Neuronal stem cell (in vitro differentiated cells): Measurements from ENCODE around the gene CHI3L1.

ENCODE experiments used
- DNase-seq: peaks from one replicate; pipeline ENCODE4 v3.0.0-alpha.2; 2013; ENCODE audit warnings: low spot score
- H2AFZ ChIP-seq: one replicate; pipeline ENCODE4 v1.6.1; 2013; ENCODE audit warnings: mild to moderate bottlenecking, low read length, inconsistent platforms
- H2AK5ac ChIP-seq: 2 replicates; pipeline ENCODE4 v1.6.1; 2013; ENCODE audit warnings: low read depth, mild to moderate bottlenecking, inconsistent platforms, low read length, moderate library complexity, mixed read lengths
- H2BK120ac ChIP-seq: 2 replicates; pipeline ENCODE4 v1.6.1; 2013; ENCODE audit warnings: low read depth, mild to moderate bottlenecking, inconsistent platforms, low read length, moderate library complexity, mixed read lengths
- H2BK12ac ChIP-seq: one replicate; pipeline ENCODE4 v1.6.1; 2013; ENCODE audit warnings: low read length, inconsistent platforms
- H2BK15ac ChIP-seq: 2 replicates; pipeline ENCODE4 v1.6.1; 2013; ENCODE audit warnings: mild to moderate bottlenecking, low read length, inconsistent platforms, mixed read lengths
- H2BK5ac ChIP-seq: one replicate; pipeline ENCODE4 v1.6.1; 2013; ENCODE audit warnings: inconsistent platforms, mild to moderate bottlenecking, low read length, moderate library complexity
- H3K14ac ChIP-seq: one replicate; pipeline ENCODE4 v1.6.1; 2013; ENCODE audit warnings: low read length, inconsistent platforms
- H3K18ac ChIP-seq: 2 replicates; pipeline ENCODE4 v1.6.1; 2013; ENCODE audit warnings: low read length, inconsistent platforms
- H3K23ac ChIP-seq: 2 replicates; pipeline ENCODE4 v1.6.1; 2013; ENCODE audit warnings: low read depth, mild to moderate bottlenecking, mixed read lengths, low read length, inconsistent platforms; ENCODE audit not compliant: poor library complexity
- H3K27ac ChIP-seq: replicated peaks from 3 replicates; pipeline ENCODE4 v1.5.1; 2013; ENCODE audit warnings: low read length, inconsistent platforms
- H3K27me3 ChIP-seq, 3 experiments: 2 replicates each; pipeline ENCODE4 v1.6.1; 2013; ENCODE audit warnings: low read length in 3 of 3, mild to moderate bottlenecking in 2 of 3, inconsistent platforms in 1 of 3, low read depth in 1 of 3, mixed read lengths in 1 of 3, moderate library complexity in 1 of 3; ENCODE audit not compliant: control insufficient read depth in 3 of 3, insufficient read depth in 3 of 3
- H3K36me3 ChIP-seq, 2 donors: replicated peaks in 1 of 2; 2 replicates each; pipeline ENCODE4 v1.6.1; 2013; ENCODE audit warnings: low read length in 2 of 2; ENCODE audit not compliant: control insufficient read depth in 2 of 2, insufficient read depth in 2 of 2
- H3K4ac ChIP-seq: 2 replicates; pipeline ENCODE4 v1.6.1; 2013; ENCODE audit warnings: inconsistent platforms, mild to moderate bottlenecking, low read length, moderate library complexity
- H3K4me1 ChIP-seq, 2 donors: 1 replicate in 1 of 2; 2 replicates in 1 of 2; pipeline ENCODE4 v1.6.1; 2013; ENCODE audit warnings: low read length in 2 of 2, low read depth in 1 of 2; ENCODE audit not compliant: control insufficient read depth in 2 of 2, insufficient read depth in 1 of 2
- H3K4me2 ChIP-seq: one replicate; pipeline ENCODE4 v1.6.1; 2013; ENCODE audit warnings: mild to moderate bottlenecking, low read length, inconsistent platforms; ENCODE audit not compliant: insufficient read depth, poor library complexity, severe bottlenecking
- H3K4me3 ChIP-seq, 2 donors: 2 replicates each; pipeline ENCODE4 v1.5.1; 2013; ENCODE audit warnings: low read length in 2 of 2, mild to moderate bottlenecking in 2 of 2, inconsistent platforms in 1 of 2, moderate library complexity in 1 of 2
- H3K79me1 ChIP-seq: one replicate; pipeline ENCODE4 v1.6.1; 2013; ENCODE audit warnings: low read depth, mild to moderate bottlenecking, inconsistent platforms, low read length, moderate library complexity
- H3K9ac ChIP-seq: one replicate; pipeline ENCODE4 v1.6.1; 2013; ENCODE audit warnings: mild to moderate bottlenecking, low read depth, low read length, inconsistent platforms; ENCODE audit not compliant: poor library complexity
- H3K9me3 ChIP-seq, 2 donors: replicated peaks in 1 of 2; 2 replicates each; pipeline versions ENCODE3 to v1.6.1; 2013; ENCODE audit warnings: low read length in 2 of 2, mild to moderate bottlenecking in 2 of 2, inconsistent platforms in 1 of 2, low read depth in 1 of 2, mixed read lengths in 1 of 2, moderate library complexity in 1 of 2; ENCODE audit not compliant: control insufficient read depth in 2 of 2, insufficient read depth in 1 of 2
- H4K8ac ChIP-seq: one replicate; pipeline ENCODE4 v1.6.1; 2013; ENCODE audit warnings: low read depth, mild to moderate bottlenecking, inconsistent platforms, low read length, moderate library complexity
- H4K91ac ChIP-seq: one replicate; pipeline ENCODE4 v1.6.1; 2013; ENCODE audit warnings: low read length, low read depth, mild to moderate bottlenecking, inconsistent platforms; ENCODE audit not compliant: poor library complexity
- WGBS, 2 donors: extraction: QIAGEN DNeasy Blood & Tissue Kit; methylation state at CpG; one replicate each; pipeline ENCODE4 v1.1.7; 2013; ENCODE audit warnings: missing lambda C conversion rate in 2 of 2, mixed read lengths in 1 of 2; ENCODE audit not compliant: insufficient read length in 2 of 2, insufficient replicate concordance in 1 of 2; ENCODE audit errors: extremely low coverage in 2 of 2; 5-methylcytosine and 5-hydroxymethylcytosine counted together

The CHI3L1 gene

GRCh38 chr1:203197625-203198024 is 11.1 kb upstream of the CHI3L1 start:
- Histone ChIP-seq H3K23ac (no peak overlapping the region), H4K8ac (no peak overlapping the region), H3K4me1 (peaks cover 3% of the 10 kb centered on the region in 2 donors), H3K9ac (no peak overlapping the region), H3K4me2 (no peak overlapping the region), H3K4me3 (no peak overlapping the region), H3K14ac (no peak overlapping the region), H2AK5ac (no peak overlapping the region), H2BK120ac (no peak overlapping the region), H2BK12ac (no peak overlapping the region), H4K91ac (no peak overlapping the region), H3K4ac (no peak overlapping the region), H3K27me3 (peaks cover 0 to 7% (median 0%) of the 10 kb centered on the region in 3 experiments), H2BK5ac (no peak overlapping the region), H3K18ac (no peak overlapping the region), H3K9me3 (no peaks in the 10 kb centered on the region), H2BK15ac (no peak overlapping the region), H3K79me1 (no peaks in the 10 kb centered on the region), H3K36me3 (no peaks in the 10 kb centered on the region), H2AFZ (no peak overlapping the region), H3K27ac (no peak overlapping the region)
- no CpG with 5 or more reads among the region's 3 CpGs for WGBS, 2 donors
- DNase-seq, result no peak

- peaks cover 0 to 7% (median 0%) of the 10 kb centered on the region in 3 experiments for H3K27me3 ChIP-seq
- peaks cover 3% of the 10 kb centered on the region in 2 donors for H3K4me1 ChIP-seq
- H2AK5ac ChIP-seq, result no peak overlapping the region
- no peak overlapping the region for H3K14ac ChIP-seq
- H2BK120ac ChIP-seq, result no peak overlapping the region
- no peaks in the 10 kb centered on the region for H3K36me3 ChIP-seq
- no peak overlapping the region for H4K8ac ChIP-seq
- no peak overlapping the region for H4K91ac ChIP-seq
- H3K9me3 ChIP-seq, result no peaks in the 10 kb centered on the region
- WGBS, 2 donors, result no CpG with 5 or more reads among the region's 3 CpGs
- H3K4ac ChIP-seq, result no peak overlapping the region
- H2BK12ac ChIP-seq, result no peak overlapping the region
- no peak overlapping the region for H2BK15ac ChIP-seq
- no peak overlapping the region for H3K4me3 ChIP-seq
- no peak overlapping the region for H3K9ac ChIP-seq
- no peak for DNase-seq
- no peak overlapping the region for H3K23ac ChIP-seq
- H3K27ac ChIP-seq, result no peak overlapping the region
- H2AFZ ChIP-seq, result no peak overlapping the region
- no peaks in the 10 kb centered on the region for H3K79me1 ChIP-seq
- H2BK5ac ChIP-seq, result no peak overlapping the region
- H3K4me2 ChIP-seq, result no peak overlapping the region
- H3K18ac ChIP-seq, result no peak overlapping the region
These were observed 9.9 kb upstream of the CHI3L1 start for GRCh38 chr1:203196371-203196770.

- Histone ChIP-seq H3K9ac (no peak overlapping the region), H3K14ac (no peak overlapping the region), H2BK15ac (no peak overlapping the region), H3K27ac (no peak overlapping the region), H2BK5ac (no peak overlapping the region), H3K4me3 (no peak overlapping the region), H3K4me1 (peaks cover 15 to 19% of the 10 kb centered on the region in 2 donors), H3K23ac (no peak overlapping the region), H3K18ac (no peak overlapping the region), H3K4me2 (no peak overlapping the region), H3K27me3 (no peaks in the 10 kb centered on the region), H3K9me3 (no peaks in the 10 kb centered on the region), H2BK12ac (no peak overlapping the region), H4K91ac (no peak overlapping the region), H3K79me1 (no peaks in the 10 kb centered on the region), H3K36me3 (no peaks in the 10 kb centered on the region), H4K8ac (no peak overlapping the region), H2BK120ac (no peak overlapping the region), H2AFZ (no peak overlapping the region), H3K4ac (no peak overlapping the region), H2AK5ac (no peak overlapping the region)
- no CpG with 5 or more reads among the region's 2 CpGs for WGBS, 2 donors
- no peak for DNase-seq
These were observed 4.4 kb upstream of the CHI3L1 start for GRCh38 chr1:203190949-203191348.

- H3K4me1 ChIP-seq, result peaks cover 20 to 22% of the 10 kb centered on the region in 2 donors
- H2BK5ac ChIP-seq, result no peak overlapping the region
- DNase-seq, result no peak
- no peak overlapping the region for H2AK5ac ChIP-seq
- no peaks in the 10 kb centered on the region for H3K36me3 ChIP-seq
- H3K27me3 ChIP-seq, result peaks cover 0 to 3% (median 0%) of the 10 kb centered on the region in 3 experiments
- no peak overlapping the region for H2BK12ac ChIP-seq
- no peak overlapping the region for H2BK120ac ChIP-seq
- H3K4ac ChIP-seq, result no peak overlapping the region
- H3K27ac ChIP-seq, result no peak overlapping the region
- H3K18ac ChIP-seq, result no peak overlapping the region
- no CpG with 5 or more reads among the region's 7 CpGs for WGBS, 2 donors
- H4K91ac ChIP-seq, result no peak overlapping the region
- H3K4me2 ChIP-seq, result no peak overlapping the region
- H3K9ac ChIP-seq, result no peak overlapping the region
- H3K79me1 ChIP-seq, result no peaks in the 10 kb centered on the region
- no peak overlapping the region for H2BK15ac ChIP-seq
- no peak overlapping the region for H3K14ac ChIP-seq
- no peak overlapping the region for H3K4me3 ChIP-seq
- no peak overlapping the region for H2AFZ ChIP-seq
- H4K8ac ChIP-seq, result no peak overlapping the region
- H3K9me3 ChIP-seq, result no peaks in the 10 kb centered on the region
- no peak overlapping the region for H3K23ac ChIP-seq
These were observed 3.4 kb upstream of the CHI3L1 start for GRCh38 chr1:203189951-203190352.
